ENCODE data around the gene KRTAP5-10. TPM values are rescaled to one million over a fixed set of nuclear protein-coding genes. Genes with fewer than 3 reads are reported as not detected.

The KRTAP5-10 gene
- total RNA-seq, 2 experiments from 2014 or later: not detected

DNA sequence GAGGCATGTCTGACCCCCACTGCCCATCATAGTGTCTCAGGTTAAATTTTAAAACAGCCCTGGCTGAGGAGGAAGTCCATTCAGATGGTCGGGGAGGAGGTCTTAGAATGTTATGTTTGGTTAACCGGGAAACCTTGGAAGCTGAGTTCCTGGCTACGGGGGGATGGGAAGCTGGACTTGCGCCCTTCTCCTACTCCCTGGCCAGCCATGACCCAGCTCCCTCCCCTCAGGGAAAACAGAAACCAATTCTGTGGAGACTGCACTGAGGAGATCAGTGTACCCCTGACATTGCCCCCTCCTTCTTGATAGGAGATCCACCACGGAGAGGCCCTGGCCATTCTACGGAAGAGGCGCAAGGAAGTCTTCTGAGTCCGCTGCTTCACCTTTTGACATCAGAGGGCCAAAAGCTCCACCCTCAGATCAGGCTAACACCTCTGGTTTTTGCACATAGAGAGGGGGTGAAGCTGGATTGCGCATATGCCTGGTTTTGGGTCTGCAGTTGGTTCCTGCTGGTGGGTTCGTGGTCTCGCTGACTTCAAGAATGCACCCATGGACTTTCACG is 19.9 kb upstream of the KRTAP5-10 start:
- intact Hi-C loops (cut with micrococcal nuclease): no loop called here
- peaks cover 17% of the 10 kb centered on the region for H3K27me3 Mint-ChIP-seq
- CTCF ChIA-PET: interaction anchor here (1.9 kb wide), 1 partner anchor 17 kb away, joined by 4 read pairs; no protein-coding TSS in a partner anchor

DNA sequence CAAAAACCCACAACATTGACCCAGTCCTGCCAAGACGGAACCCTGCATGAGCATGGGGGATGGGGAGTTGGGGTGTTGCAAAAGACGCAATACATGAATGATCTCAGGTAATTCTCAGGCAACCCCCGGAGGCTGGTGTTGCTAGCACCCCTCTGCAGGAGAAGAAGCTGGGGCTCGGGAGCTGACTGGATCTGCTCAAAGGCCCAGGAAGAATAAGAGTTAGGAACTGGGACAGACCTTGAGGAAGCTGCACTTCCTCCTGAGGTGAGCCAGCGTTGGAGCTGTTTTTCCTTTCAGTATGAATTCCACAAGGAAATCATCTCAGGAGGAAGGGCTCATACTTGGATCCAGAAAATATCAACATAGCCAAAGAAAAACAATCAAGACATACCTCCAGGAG is 17.2 kb upstream of the KRTAP5-10 start, which contains the start of gene KRTAP5-9:
KRTAP5-9 (plus strand) TSS at position 301 of the 400 bp plus-strand sequence. CDS start 238 bp downstream, outside the sequence.
- H3K27me3 Mint-ChIP-seq: peaks cover 17% of the 10 kb centered on the region
- ATAC-seq (no peak), DNase-seq (no peak)
- H3K36me3 Mint-ChIP-seq (ENCODE audit: low read depth): no peaks in the 10 kb centered on the region
- intact Hi-C loops (cut with micrococcal nuclease): no loop called here
- no peak within 1 kb of the TSS for H3K4me3 Mint-ChIP-seq
- H3K27ac Mint-ChIP-seq: no peak within 1 kb of the TSS
- H3K9me3 Mint-ChIP-seq: no peaks in the 10 kb centered on the region
- ChIA-PET CTCF (no interaction called here), POLR2A (no interaction called here)
- peaks cover 15% of the 10 kb centered on the region for H3K4me1 Mint-ChIP-seq (ENCODE audit: low read depth)
- TF ChIP-seq, protein P1, sequence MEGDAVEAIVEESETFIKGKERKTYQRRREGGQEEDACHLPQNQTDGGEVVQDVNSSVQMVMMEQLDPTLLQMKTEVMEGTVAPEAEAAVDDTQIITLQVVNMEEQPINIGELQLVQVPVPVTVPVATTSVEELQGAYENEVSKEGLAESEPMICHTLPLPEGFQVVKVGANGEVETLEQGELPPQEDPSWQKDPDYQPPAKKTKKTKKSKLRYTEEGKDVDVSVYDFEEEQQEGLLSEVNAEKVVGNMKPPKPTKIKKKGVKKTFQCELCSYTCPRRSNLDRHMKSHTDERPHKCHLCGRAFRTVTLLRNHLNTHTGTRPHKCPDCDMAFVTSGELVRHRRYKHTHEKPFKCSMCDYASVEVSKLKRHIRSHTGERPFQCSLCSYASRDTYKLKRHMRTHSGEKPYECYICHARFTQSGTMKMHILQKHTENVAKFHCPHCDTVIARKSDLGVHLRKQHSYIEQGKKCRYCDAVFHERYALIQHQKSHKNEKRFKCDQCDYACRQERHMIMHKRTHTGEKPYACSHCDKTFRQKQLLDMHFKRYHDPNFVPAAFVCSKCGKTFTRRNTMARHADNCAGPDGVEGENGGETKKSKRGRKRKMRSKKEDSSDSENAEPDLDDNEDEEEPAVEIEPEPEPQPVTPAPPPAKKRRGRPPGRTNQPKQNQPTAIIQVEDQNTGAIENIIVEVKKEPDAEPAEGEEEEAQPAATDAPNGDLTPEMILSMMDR (IDR thresholded peaks at IDR 0.05): no peak

More for the DNA sequence above, 19.9 kb upstream of the KRTAP5-10 start:
- POLR2A ChIA-PET: no interaction called here
- DNase-seq: no peak
- TF ChIP-seq, protein P1 (IDR thresholded peaks at IDR 0.05): no peak
- H3K4me1 Mint-ChIP-seq (ENCODE audit: low read depth): peaks cover 23% of the 10 kb centered on the region
- no peaks in the 10 kb centered on the region for H3K36me3 Mint-ChIP-seq (ENCODE audit: low read depth)
- no peak for ATAC-seq
- H3K9me3 Mint-ChIP-seq: peaks cover 10% of the 10 kb centered on the region
- H3K4me3 Mint-ChIP-seq: no peak overlapping the region
- H3K27ac Mint-ChIP-seq: no peak overlapping the region

DNA sequence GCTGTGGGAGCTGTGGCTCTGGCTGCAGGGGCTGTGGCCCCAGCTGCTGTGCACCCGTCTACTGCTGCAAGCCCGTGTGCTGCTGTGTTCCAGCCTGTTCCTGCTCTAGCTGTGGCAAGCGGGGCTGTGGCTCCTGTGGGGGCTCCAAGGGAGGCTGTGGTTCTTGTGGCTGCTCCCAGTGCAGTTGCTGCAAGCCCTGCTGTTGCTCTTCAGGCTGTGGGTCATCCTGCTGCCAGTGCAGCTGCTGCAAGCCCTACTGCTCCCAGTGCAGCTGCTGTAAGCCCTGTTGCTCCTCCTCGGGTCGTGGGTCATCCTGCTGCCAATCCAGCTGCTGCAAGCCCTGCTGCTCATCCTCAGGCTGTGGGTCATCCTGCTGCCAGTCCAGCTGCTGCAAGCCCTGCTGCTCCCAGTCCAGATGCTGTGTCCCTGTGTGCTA is 16.6 kb upstream of the KRTAP5-10 start:
- DNase-seq (no peak), ATAC-seq (no peak)
- CTCF ChIA-PET: no interaction called here
- intact Hi-C loops (cut with micrococcal nuclease): no loop called here
- H3K27me3 Mint-ChIP-seq: peaks cover 14% of the 10 kb centered on the region
- peaks cover 8% of the 10 kb centered on the region for H3K4me1 Mint-ChIP-seq (ENCODE audit: low read depth)
- POLR2A ChIA-PET: no interaction called here
- no peaks in the 10 kb centered on the region for H3K36me3 Mint-ChIP-seq (ENCODE audit: low read depth)
- H3K9me3 Mint-ChIP-seq: no peaks in the 10 kb centered on the region
- H3K27ac Mint-ChIP-seq: no peak overlapping the region
- TF ChIP-seq, protein P1 (IDR thresholded peaks at IDR 0.05): no peak
- H3K4me3 Mint-ChIP-seq: no peak overlapping the region

DNA sequence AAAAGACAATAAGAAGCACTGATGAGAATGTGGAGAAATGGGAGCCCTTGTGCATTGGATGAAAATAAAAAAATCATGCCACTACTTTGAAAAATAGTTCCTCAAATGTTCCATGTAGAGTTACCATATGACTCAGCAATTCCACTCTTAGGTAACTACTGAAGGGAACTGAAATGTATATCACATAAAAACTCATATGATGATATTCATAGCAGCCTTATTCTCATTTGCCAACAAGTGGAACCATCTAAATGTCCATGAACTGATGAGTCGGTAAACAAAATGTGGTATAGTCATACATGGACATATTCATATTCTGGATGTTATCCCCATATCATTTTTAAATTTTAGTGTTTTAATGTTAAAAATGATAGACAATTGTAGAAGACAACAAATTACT is 13.7 kb upstream of the KRTAP5-10 start:
- CTCF ChIA-PET: no interaction called here
- POLR2A ChIA-PET: no interaction called here
- DNase-seq (no peak), ATAC-seq (no peak)
- intact Hi-C loops (cut with micrococcal nuclease): no loop called here
- no peak overlapping the region for H3K4me3 Mint-ChIP-seq
- H3K27ac Mint-ChIP-seq: no peak overlapping the region
- no peaks in the 10 kb centered on the region for H3K4me1 Mint-ChIP-seq (ENCODE audit: low read depth)
- no peaks in the 10 kb centered on the region for H3K36me3 Mint-ChIP-seq (ENCODE audit: low read depth)
- H3K9me3 Mint-ChIP-seq: no peaks in the 10 kb centered on the region
- TF ChIP-seq, protein P1 (IDR thresholded peaks at IDR 0.05): no peak
- H3K27me3 Mint-ChIP-seq: peaks cover 14% of the 10 kb centered on the region

DNA sequence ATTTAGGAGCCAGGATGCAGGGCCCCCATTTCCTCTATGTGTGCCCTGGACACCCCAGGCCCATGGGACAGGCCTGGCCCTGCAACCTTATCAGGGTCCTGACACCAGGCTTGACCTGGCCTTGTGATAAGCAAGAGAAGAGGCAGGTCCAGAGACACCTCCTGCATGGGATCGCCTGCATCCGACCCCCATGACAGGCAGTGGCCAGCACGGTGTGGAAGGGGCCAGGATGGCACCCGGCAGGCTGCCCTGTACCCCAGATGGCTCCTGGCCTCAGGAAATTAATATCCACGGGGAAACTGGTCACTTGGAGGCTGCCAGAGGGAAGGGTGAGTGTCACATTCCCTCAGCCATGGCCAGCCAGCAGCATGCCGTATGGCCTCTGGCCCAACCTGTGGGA is 10.4 kb upstream of the KRTAP5-10 start:
- DNase-seq (no peak), ATAC-seq (no peak)
- Mint-ChIP-seq H3K27ac (no peak overlapping the region), H3K9me3 (no peaks in the 10 kb centered on the region), H3K27me3 (peaks cover 7% of the 10 kb centered on the region), H3K4me3 (no peak overlapping the region), H3K4me1 (ENCODE audit: low read depth) (no peaks in the 10 kb centered on the region), H3K36me3 (ENCODE audit: low read depth) (no peaks in the 10 kb centered on the region)
- TF ChIP-seq, protein P1 (IDR thresholded peaks at IDR 0.05): no peak
- ChIA-PET POLR2A (no interaction called here), CTCF (no interaction called here)
- intact Hi-C loops (cut with micrococcal nuclease): no loop called here
